Activated naive CD4-positive, alpha-beta T cell treated with Interleukin-2 at 50 U/mL for 16 hours (primary cell): Measurements from ENCODE around the gene CUX1.
"Not testable (repeated sequence)": the region's sequence is repeated elsewhere in the genome, so short reads cannot be mapped to it uniquely, and the experiment has no call there.

Source experiments
- DNase-seq: peaks from one replicate; pipeline ENCODE4 v3.0.0-alpha.2; 2020

Gene CUX1

DNA sequence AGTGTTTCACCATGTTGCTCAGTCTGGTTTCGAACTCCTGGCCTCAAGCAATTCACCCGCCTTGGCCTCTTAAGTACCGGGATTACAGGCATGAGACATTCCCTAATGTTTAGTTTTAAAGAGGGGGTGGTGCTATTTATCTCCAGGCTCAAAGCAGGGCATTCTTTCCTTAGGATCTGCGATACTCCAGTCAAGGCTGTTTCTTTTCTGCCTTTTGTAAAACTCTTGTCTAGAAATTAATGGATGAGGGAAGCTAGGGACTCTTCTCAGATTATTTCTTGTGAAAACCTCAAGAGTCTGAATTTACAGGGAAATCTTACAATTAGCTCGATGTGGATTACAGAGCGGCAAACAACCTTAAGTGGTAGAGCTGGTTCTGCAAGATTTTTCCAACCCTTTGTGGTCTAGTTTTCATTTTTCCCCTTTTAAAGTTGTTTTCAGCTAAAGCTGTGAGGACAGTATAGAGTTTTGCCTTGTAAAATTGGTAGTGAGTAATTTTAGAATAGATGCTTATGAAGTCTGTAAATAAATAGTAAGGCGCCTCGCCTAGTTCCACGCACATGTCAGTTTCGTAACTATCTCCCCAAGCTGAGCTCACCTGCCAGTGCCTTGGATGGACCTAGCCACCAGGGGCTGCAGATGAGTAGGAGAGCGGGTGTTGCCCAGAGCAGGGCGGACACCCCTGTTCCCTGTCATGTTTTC, 53.1 kb downstream of the CUX1 start:
- no peak for DNase-seq

DNA sequence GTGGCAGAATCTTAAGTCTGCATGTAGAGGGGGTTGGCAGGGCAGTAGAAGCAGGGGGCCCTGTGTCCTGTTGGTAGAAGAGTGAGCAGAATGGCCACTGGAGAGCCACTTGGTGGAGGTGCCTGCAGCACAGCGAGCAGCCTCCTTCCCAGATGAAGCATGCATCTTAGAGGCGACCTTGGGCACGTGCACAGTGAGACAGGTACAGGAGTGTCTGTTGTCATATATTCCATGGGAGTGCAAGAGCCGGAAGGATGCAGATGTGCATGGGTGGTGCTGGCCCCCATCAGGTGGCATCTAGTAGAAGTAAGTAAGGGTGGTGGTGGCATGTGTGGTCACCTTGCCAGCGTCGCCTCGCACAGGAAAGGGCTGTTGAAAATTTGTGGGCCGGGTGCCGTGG, 53.9 kb downstream of the CUX1 start:
- no peak for DNase-seq

DNA sequence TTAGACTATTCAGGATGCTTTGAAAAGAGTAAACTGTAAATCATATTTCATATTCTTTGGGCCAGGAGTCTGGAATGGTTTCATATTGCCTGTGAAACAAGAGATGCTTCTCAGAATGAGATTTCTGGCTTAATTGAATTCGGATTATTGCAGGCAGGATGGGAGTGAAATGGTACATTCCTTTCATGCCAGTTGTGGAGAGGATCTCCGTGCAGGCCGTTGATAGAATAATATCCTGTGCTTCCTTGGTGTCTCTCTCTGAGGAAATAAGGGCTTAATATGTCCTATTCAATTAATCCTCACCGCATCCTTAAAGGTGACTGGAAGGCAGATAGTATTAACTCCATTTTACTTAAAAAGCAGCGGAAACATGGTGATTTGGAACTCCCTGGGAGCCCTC, 56.6 kb downstream of the CUX1 start:
- DNase-seq: no peak

DNA sequence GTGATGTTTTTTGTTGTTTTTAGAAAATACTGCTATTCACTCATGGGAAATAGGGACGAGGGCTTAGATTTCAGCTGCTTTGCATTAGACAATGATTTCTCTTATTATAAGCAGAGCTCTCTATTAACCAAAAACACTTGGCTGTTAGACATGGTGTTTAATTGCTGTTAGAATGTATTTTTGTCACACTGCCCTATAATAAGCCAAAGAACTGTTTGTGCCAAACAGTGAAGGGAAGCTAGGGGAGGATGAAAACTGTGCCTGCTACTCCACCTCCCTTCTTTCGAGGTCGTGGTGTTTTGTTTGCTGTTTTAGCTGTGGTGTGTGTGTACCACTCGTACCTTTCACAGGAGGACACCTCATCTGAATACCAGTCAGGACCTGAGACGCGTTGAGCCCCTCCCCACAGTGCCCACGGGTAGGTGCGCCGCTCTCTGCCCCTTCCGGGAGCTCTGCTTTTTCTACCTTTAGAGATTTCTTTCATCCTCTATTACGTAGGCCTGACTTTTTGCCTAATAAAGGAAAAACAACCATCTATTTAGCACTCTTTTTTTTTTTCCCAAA, 57.9 kb downstream of the CUX1 start:
- DNase-seq: no peak

DNA sequence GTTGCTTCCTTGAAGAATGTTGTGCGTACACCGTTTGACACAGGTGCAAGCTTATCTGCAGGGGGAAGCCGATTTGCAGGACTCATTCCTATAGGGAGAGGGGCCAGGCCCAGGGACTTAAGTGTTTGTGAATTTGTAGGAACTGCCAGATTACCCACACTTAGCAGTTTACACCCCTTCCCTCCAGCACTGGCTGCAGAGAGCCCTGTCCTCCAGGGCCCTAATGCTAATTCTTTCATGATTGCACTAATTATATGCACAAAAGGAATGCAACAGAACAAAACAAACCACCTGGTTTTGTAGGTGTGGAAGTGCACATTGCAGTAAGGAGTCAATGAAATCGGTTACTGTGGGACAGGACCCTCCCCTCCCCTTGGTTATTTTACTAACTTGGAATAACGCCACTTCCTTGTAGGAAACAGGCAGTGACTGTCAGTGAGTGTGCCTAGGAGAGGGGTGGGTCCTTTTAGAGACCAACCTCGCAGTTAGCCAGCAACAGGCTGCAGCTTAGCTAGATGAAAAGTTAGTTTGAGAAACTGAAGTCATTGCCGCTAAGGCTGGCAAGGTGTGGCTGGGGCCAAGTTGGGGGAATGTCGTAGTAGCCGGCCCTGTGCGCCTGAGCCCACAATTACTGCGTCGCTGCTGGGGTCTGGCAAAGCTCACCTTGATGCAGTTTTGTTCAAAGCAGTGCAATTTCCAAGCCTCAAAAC, 60.6 kb downstream of the CUX1 start:
- no peak for DNase-seq

DNA sequence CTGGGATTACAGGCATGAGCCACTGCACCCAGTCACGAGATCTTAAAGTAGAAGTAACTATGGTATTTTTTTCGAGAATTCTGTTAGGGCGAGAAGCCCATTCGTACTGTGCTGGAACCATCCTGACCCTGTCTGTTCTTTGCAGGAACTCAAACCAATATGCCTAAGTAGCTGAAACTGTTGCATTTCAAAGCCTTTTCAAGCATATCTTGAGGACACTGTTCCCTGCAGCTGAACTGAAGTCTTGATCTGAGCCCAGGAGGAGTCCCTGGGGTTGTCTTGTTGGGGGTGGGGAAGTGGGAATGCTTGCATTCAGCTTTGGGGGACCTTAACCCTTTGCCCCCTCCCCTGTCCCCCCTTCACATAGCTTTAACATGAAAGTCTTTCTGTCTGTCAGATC, 61.5 kb downstream of the CUX1 start:
- DNase-seq: no peak

DNA sequence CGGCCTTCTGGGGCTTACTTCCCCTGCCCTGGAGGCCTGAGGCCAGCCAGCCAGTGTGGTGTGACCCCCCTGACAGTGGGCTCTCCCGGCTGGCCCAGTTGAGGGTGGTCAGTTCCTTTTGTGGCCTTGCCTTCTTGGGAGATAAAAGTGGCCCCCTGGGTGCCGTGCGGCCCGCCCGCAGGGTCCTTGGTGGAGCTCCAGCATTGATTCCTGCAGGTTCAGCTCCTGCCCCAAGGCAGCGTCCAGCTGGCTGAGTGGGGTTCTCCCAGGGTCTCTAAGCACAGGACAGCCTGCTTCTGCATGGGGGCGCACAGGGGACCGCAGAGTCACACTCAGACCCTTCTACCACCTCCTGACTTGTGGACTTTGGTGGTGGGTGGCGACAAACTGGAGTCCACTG, 62.1 kb downstream of the CUX1 start:
- DNase-seq: no peak

DNA sequence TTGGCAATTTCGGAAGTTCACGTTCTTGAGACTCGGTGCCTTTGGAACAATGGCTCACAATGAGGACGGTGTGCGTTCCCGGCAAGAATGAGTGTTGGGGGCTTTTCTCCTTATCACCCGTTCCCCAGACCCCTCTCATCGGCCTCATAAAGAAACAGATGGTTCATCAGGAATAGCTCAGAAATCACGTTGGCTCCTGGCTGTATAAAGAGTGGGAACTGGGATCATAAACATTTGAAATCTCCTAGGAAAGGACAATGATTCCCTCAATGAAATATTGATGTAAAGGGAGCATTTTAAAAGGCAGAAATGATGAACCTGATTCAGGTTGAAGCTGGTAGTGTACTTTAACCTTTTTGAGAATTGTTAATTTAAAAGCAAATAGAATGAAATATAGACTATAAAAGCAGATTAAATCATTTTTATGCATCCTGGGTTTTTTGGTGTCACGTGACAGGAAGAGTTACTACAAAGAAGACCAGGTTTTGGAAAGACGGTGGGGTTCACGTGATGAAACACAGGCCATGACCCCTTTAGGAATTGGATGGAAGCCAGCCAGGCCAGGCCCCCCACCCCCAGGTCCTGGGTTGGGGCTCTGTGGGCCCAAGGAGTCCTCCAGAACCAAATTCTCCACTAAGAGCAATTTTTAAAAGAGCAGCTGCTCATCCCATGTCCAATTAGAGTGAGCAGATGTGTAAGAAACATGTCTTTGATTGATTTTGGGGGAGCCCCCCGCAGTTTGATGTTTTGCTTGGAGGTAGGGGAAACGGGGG, 63.0 kb downstream of the CUX1 start:
- DNase-seq: no peak

DNA sequence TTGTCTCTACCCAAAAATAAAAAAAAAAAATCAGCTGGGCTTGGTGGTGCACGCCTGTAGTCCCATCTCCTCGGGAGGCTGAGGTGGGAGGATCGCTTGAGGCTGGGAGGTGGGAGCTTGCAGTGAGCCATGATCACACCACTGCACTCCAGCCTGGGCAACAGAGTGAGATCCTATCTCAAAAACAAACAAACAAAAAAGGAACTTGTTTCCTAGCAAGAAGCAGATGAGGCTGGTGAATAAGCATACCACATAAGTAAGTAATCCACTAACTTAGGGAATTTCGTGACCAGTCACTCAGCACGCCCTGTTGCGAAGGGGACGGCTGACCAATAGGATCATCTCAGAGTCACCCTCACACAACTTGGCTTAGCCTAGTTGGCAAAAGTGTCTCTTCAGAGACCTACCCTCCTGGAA, 64.6 kb downstream of the CUX1 start:
- DNase-seq: no peak

DNA sequence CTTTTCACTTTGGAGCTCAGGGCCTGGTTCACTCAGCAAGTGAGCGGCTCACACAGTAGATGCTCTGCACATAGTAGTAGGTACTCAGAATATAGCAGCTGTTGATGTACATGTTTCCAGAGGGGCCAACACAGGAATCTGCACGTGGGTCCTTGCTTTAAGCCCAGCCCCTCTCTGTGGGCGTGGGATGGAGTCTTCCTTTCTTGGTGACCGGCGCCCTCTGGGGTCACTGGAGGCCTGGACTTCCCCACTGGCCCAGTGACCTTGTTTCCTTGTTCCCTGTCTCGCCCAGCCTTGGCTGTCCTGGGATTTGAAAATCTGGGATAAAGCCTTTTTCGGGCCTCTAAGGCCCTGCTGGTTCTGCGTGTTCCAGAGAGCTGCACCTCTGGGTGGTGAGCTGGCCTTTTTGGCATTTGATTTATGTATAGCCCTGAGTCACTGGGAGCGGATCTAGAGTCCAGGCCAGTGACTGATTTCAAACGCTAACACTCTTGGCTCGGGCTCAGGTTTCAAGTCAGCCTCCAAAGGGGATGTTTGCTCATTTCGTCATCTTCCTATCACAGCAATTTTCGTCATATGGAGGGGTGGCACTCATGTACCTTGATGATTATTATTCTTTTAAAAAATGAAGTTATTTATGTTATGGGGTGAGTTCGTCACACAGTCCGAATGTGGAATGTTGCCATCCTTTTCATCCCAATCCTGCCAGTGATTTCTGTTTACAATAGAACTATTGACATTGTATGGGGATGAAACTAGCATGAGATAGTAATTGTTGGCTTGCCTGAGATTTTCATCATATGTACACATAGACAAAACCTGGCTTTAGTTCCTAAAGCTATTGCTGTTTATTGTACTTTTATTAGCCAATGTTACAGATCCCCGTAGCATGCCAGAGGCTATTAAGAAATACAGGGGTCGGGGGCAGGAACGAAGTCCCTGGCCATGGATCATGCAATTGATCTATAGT, 65.5 kb downstream of the CUX1 start:
- no peak for DNase-seq

DNA sequence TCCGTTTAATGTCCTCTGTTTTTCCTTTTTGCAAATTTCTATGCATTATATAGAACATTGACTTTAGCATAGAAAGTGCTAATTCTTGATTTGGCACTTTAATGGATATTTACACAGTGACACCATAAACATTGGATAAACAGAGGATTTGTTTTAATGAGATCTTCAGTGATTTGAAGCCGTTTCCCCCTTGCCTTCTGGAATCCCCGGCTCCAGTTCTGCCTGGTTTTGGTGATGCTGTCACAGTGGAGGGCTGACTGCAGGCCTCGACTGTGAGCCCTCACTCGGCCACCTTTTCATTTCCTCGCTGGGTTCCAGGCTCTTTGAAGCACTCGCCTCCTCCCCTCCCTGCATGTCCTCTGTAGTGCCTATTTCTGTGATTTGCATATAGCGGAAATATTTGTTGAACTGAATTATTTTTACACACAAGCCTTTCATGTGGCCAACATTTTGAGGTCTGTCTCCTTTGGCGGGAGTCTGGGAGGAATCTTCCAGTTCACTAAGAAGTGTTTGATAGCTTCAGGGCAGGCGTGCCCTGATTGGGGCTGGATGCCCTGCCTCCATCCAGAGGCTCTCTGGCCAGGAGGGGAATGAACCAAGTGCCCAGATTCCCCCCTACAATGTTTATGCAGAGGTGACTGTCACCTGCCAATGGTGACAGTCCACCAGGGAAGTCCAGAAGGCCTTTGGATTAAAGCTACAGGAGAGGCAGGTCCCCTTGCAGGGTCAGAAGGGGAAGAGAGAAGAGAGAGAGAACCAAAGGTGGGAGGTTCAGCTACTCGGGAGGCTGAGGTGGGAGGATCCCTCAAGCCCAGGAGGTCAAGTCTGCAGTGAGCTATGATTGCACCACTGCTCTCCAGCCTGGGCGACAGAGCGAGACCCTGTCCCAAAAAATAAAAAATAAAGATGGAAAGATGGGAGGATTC, 67.5 kb downstream of the CUX1 start:
- DNase-seq: no peak

DNA sequence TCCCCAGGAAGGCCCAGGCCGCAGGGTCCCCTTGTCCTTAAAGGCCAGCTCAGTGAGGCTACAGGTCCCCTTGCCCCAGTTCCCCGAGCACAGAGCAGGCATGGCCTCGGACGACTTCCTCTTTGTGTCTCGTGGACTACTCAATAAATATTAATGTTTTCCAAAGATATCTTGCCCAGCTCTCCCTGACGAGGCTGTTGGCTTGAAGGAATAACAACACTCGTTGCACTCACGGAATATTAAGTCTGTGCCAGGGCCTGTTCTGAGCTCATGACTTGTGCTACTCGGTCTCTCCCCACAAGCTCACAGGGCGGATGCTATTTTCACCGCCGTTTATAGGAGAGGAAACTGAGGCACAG, 68.2 kb downstream of the CUX1 start:
- no peak for DNase-seq

DNA sequence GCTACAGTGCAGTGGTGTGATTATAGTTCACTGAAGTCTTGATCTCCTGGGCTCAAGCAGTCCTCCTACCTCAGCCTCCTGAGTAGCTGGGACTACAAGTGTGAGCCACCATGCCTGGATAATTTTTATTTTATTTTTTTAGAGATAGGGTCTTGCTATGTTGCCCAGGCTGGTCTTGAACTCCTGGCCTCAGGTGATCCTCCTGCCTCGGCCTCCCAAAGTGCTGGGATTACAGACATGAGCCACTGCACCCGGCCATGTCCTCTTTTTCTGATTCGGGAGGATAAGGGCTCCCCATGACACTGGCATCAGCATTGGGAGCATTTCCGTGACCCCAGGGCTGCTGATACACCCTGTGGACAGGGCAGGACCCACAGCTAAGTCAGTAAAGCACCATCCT, 69.9 kb downstream of the CUX1 start:
- DNase-seq: not testable (repeated sequence)

DNA sequence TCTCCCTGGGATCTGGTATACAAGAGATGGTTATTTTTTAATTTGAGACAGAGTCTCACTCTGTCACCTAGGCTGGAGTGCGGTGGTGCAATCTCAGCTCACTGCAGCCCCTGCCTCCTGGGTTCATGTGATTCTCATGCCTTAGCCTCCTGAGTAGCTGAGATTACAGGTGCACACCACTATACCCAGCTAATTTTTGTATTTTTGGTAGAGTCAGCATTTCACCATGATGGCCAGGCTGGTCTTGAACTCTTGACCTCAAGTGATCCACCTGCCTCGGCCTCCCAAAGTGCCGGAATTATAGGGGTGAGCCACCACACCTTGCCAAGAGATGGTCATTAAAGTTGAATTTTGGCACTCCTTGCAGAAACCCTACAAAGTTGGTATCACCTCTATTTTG, 71.1 kb downstream of the CUX1 start:
- DNase-seq: not testable (repeated sequence)

DNA sequence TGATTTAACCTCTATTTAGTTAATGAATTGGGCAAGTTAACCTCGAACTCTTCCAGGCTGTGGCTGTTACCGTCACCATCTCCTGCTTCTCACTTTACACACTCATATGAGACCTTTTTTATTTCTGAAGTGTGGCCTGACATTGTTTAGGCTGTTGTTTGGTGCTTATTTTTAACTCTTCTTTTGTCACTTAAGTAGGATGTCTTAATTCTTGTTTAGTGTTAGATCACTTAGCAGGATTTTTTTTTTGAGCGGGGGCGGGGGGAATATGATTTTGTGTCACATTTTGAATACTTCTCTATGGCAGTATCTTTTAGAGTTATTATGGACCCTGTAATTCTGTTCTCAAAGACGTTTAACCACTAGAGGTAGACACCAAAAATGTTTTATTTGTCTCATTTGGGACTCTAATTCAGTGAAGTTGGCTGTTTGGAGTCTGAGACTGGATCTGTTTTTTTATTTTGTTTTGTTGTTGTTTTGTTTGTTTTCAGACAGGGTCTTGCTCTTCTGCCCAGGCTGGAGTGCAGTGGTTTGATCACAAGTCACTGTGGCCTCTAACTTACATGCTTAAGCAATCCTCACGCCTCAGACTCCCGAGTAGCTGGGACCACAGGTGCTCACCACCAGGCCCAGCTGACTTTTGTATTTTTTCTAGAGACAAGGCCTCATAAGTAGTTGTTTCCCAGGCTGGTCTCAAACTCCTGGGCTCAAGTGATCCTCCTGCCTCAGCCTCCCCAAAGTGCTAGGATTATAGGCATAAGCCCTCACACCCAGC, 73.5 kb downstream of the CUX1 start:
- no peak for DNase-seq

DNA sequence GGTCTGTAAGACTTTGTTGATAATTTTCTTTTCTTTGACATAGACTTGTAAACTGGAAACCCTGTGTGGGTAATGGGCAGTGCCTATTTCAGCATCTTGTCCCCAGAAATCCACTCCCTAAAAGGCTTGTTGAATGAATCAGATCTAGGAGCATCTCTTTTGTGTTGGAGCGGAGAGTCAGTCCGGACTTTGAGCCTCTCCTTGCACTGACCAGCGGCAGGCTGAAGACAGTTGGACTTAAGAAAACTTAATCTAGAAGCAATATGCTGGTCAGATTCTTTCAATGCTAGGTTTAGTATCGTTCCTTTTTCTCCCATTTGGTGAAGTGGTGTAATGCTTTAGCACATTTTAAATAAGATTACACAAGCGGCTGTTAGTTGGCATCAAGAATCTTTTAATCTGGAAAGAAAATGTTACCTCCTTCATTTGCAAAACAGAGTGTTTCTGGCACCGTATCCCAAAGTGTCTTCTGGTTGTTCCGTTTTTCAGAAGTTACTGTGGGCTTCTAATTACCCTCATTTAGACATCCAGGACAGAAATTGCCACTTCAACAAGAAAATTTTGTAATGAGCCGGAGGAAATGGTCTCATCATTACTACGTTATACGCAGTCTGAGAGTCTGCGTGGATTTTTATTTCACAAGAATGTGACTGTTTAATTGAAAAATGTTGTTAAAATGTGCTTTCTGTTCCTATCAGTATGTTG, 74.7 kb downstream of the CUX1 start:
- DNase-seq: no peak

DNA sequence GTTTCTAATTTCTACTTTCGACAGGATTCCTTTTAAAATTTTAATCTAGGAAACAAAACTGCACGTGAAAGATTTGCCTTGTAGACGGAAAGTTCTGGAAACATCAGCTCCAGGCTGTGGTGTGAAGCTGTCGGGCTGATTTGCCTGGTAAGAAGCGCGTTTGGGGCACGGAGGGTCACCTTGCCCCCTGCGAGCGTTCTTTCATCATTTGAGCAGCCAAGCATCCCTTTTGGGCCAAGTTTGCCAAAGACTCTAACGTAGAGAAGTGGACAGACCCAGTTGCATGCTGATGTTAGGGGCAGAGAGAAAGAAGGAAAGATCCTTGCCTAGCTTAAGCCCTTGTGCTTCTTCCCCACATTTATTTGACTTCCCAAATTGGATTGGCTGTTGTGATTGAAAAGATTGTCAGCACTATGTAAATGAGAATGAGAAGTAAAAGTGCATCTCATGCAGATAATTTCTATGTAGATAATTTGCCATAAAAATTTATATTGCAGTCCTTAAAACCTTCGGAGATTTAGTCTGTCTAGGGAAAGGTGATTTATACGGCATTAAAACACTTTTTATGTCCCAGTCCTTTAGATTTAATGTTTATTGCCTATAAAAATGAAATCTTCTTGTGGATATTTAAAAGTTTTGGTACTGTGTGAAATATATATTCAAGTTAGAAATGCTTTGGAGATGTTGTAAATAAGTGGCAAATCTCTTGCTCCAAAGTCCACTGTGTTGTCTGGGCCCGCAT, 76.1 kb downstream of the CUX1 start:
- DNase-seq: no peak

DNA sequence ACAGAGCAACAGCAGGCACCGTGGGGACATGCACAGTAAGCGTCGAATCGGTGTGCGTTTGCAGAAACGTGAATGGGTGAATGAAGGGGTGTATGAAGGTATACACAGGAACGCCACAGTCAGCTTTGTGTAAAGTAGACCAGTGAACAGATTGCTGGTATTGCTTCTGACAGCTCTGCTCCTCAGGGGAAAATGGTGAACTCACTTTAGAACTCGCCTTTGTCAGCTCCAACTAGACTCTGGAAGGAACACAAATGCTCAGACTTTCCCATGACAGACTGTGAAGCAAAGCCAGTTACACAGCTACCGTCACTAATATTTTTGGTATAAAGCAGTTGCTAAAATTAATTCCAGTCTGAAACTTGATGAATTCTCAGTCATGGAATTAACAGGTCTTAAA, 78.9 kb downstream of the CUX1 start:
- no peak for DNase-seq

DNA sequence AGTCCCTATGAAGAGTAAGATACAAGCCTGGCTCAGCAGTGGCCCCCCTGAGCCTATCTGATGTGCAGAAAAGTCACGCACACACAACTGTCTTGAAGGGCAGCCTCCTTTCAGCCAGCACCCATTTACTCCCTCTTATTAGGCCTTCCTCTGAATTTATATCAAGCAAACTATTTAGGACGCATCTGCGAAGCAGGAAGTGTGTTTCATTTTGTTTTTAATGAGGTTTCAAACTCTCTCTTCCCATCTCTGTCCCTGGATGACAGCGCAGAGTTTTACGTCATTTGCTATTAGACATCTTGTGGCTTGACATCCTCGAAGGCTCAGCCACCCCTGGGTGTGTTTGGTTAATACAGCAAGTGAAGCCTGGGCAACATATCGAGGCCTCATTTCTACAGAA, 79.5 kb downstream of the CUX1 start:
- no peak for DNase-seq
